HEK293 (cell line): ENCODE results near the gene CORT.

Experiments
- CTCF ChIA-PET: fragments of 350-600 bp; formaldehyde crosslinking; extraction: SDS; loops from one replicate; lab custom pipeline; 2021; ENCODE audit warnings: antibody characterized with exemption; lab: Yijun Ruan, JAX
- POLR2A ChIA-PET: fragments of 300-600 bp; formaldehyde crosslinking; extraction: SDS; loops from one replicate; lab custom pipeline; 2020; ENCODE audit warnings: antibody characterized with exemption, inconsistent platforms; lab: Yijun Ruan, JAX
- H3K27ac ChIP-seq: fragments of 200-500 bp; sonication (Bioruptor generic); 2 replicates; pipeline ENCODE4 v1.5.1; 2014; ENCODE audit warnings: low read depth, low read length, control low read depth, inconsistent platforms; ENCODE audit errors: extremely low read depth
- H3K36me3 ChIP-seq, 2 experiments: fragments of 200-500 bp in 1 of 2; sonication (Bioruptor generic) in 1 of 2; 1 replicate in 1 of 2; 2 replicates in 1 of 2; pipeline ENCODE4 v1.5.1; 2014 to 2017; ENCODE audit warnings: inconsistent platforms in 2 of 2, low read length in 2 of 2; ENCODE audit not compliant: control insufficient read depth in 2 of 2, insufficient read depth in 1 of 2
- H3K4me1 ChIP-seq: fragments of 200-500 bp; sonication (Bioruptor generic); 2 replicates; pipeline ENCODE4 v1.5.1; 2014; ENCODE audit warnings: mild to moderate bottlenecking, low read length, inconsistent platforms; ENCODE audit not compliant: control insufficient read depth, insufficient read depth
- H3K4me3 ChIP-seq: 2 replicates; pipeline ENCODE4 v1.5.1; 2011; ENCODE audit warnings: low read depth, mild to moderate bottlenecking, control low read depth, low read length, moderate library complexity
- H3K9me3 ChIP-seq: fragments of 200-500 bp; sonication (Bioruptor generic); 2 replicates; pipeline ENCODE4 v1.5.1; 2014; ENCODE audit warnings: low read depth, low read length, inconsistent platforms; ENCODE audit not compliant: control insufficient read depth, insufficient read depth
- GLI2 ChIP-seq: fragments of 450-650 bp; formaldehyde crosslinking; IDR thresholded peaks from 2 replicates; pipeline ENCODE4; 2017; ENCODE audit warnings: missing biosample characterization, missing genetic modification characterization, low read depth, borderline replicate concordance
- GLIS2 ChIP-seq: fragments of 450-650 bp; formaldehyde crosslinking; IDR thresholded peaks from 2 replicates; pipeline ENCODE4 v1.5.1; 2016; ENCODE audit warnings: missing biosample characterization, missing genetic modification characterization
- SP2 ChIP-seq: fragments of 450-650 bp; formaldehyde crosslinking; IDR thresholded peaks from 2 replicates; pipeline ENCODE4 v1.5.1; 2016; ENCODE audit warnings: missing biosample characterization, missing genetic modification characterization
- YY1 ChIP-seq: fragments of 450-650 bp; formaldehyde crosslinking; IDR thresholded peaks from 2 replicates; pipeline ENCODE4 v1.5.1; 2018; ENCODE audit warnings: missing biosample characterization, missing genetic modification characterization
- ZBTB20 ChIP-seq: fragments of 450-650 bp; formaldehyde crosslinking; IDR thresholded peaks from 2 replicates; pipeline ENCODE4 v1.5.1; 2016; ENCODE audit warnings: missing biosample characterization, missing genetic modification characterization
- ZFP3 ChIP-seq: fragments of 450-650 bp; formaldehyde crosslinking; IDR thresholded peaks from 2 replicates; pipeline ENCODE4 v1.5.1; 2016; ENCODE audit warnings: low read depth, missing biosample characterization, missing genetic modification characterization
- ZNF184 ChIP-seq: fragments of 450-650 bp; IDR thresholded peaks from 2 replicates; pipeline ENCODE4 v1.5.1; 2018; ENCODE audit warnings: missing biosample characterization, mild to moderate bottlenecking, missing genetic modification characterization
- ZNF23 ChIP-seq: fragments of 450-650 bp; formaldehyde crosslinking; IDR thresholded peaks from 2 replicates; pipeline ENCODE4 v1.5.1; 2016; ENCODE audit warnings: missing biosample characterization, missing genetic modification characterization, borderline replicate concordance
- ZNF274 ChIP-seq, 2 experiments: fragments of 200-500 bp in 1 of 2; fragments of 450-650 bp in 1 of 2; sonication (Bioruptor generic) in 1 of 2; formaldehyde crosslinking in 1 of 2; IDR thresholded peaks; 2 replicates each; pipeline versions ENCODE4 v1.5.1 to v1.6.1; 2014 to 2016; ENCODE audit warnings: borderline replicate concordance in 1 of 2, inconsistent platforms in 1 of 2, low read length in 1 of 2, missing biosample characterization in 1 of 2, missing genetic modification characterization in 1 of 2
- ZNF510 ChIP-seq: fragments of 450-650 bp; formaldehyde crosslinking; IDR thresholded peaks from 2 replicates; pipeline ENCODE4 v1.5.1; 2018; ENCODE audit warnings: mild to moderate bottlenecking, missing genetic modification characterization, missing biosample characterization; ENCODE audit not compliant: insufficient replicate concordance
- ZNF623 ChIP-seq: fragments of 450-650 bp; formaldehyde crosslinking; IDR thresholded peaks from 2 replicates; pipeline ENCODE4 v1.5.1; 2016; ENCODE audit warnings: missing biosample characterization, missing genetic modification characterization
- ZNF654 ChIP-seq: fragments of 450-650 bp; formaldehyde crosslinking; IDR thresholded peaks from 2 replicates; pipeline ENCODE4 v1.5.1; 2016; ENCODE audit warnings: low read depth, missing biosample characterization, missing genetic modification characterization
- ZNF768 ChIP-seq: fragments of 450-650 bp; formaldehyde crosslinking; IDR thresholded peaks from 2 replicates; pipeline ENCODE4 v1.5.1; 2018; ENCODE audit warnings: missing biosample characterization, mild to moderate bottlenecking, missing genetic modification characterization
- TF ChIP-seq, protein P1 (sequence below): fragments of 450-650 bp; formaldehyde crosslinking; IDR thresholded peaks from 2 replicates; pipeline ENCODE4 v1.5.1; 2016; ENCODE audit warnings: missing biosample characterization, missing genetic modification characterization
- TF ChIP-seq, protein P2 (sequence below): fragments of 450-650 bp; IDR thresholded peaks from 2 replicates; pipeline ENCODE4 v1.5.1; 2018; ENCODE audit warnings: missing biosample characterization, mild to moderate bottlenecking, missing genetic modification characterization
- TF ChIP-seq, protein P3 (sequence below): fragments of 450-650 bp; formaldehyde crosslinking; IDR thresholded peaks from 2 replicates; pipeline ENCODE4 v1.5.1; 2017; ENCODE audit warnings: missing biosample characterization, missing genetic modification characterization
- TF ChIP-seq, protein P4 (sequence below): sonication (generic); formaldehyde crosslinking; IDR thresholded peaks from 2 replicates; pipeline ENCODE4 v1.8.1; 2022; ENCODE audit warnings: mild to moderate bottlenecking, moderate library complexity, missing genetic modification reagents
- TF ChIP-seq, protein P5 (sequence below): fragments of 450-650 bp; formaldehyde crosslinking; IDR thresholded peaks from 2 replicates; pipeline ENCODE4 v1.5.1; 2016; ENCODE audit warnings: missing biosample characterization, missing genetic modification characterization
- TF ChIP-seq, protein P6 (sequence below): fragments of 450-650 bp; formaldehyde crosslinking; IDR thresholded peaks from 2 replicates; pipeline ENCODE4 v1.5.1; 2017; ENCODE audit warnings: missing biosample characterization, missing genetic modification characterization

CORT gene

DNA sequence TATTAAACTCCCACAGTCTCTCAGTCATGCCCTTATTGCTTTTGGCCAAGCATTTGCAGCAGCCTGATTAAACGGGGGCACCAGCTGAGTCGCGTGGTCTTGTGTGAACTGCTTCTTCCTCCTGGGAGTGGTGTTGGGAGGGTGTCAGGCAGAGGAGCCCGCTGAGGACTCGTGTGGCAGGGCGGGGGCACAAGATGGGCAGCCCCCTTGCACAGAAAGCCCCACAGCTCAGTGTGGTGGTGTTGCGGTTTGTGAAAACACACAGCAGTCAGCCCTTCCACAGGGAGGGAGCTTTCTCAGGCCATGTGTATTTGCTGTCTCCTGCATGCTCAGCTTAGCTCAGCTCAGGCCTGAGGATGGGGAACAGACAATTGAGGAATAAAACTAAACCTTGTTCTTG is 47.3 kb downstream of the CORT start:
- POLR2A ChIA-PET, result interaction anchor here (0.8 kb wide), 1 partner anchor 82 kb away, joined by 3 read pairs; no protein-coding TSS in a partner anchor
- TF ChIP-seq ZFP3 (tag by site-specific recombination) (no peak), ZBTB20 (tag by site-specific recombination) (no peak), SP2 (tag by site-specific recombination) (no peak), ZNF274 (IDR thresholded peaks at IDR 0.05; ENCODE audit: low read length) (no peak), ZNF274 (tag by site-specific recombination; IDR thresholded peaks at IDR 0.05; ENCODE audit: borderline replicate concordance) (no peak), GLI2 (no peak), YY1 (no peak), ZNF510 (tag by site-specific recombination) (no peak), ZNF768 (tag by site-specific recombination) (no peak), GLIS2 (tag by site-specific recombination) (no peak), ZNF184 (no peak), ZNF23 (tag by site-specific recombination) (no peak), ZNF623 (no peak), ZNF654 (tag by site-specific recombination) (no peak)
- TF ChIP-seq, protein P1, sequence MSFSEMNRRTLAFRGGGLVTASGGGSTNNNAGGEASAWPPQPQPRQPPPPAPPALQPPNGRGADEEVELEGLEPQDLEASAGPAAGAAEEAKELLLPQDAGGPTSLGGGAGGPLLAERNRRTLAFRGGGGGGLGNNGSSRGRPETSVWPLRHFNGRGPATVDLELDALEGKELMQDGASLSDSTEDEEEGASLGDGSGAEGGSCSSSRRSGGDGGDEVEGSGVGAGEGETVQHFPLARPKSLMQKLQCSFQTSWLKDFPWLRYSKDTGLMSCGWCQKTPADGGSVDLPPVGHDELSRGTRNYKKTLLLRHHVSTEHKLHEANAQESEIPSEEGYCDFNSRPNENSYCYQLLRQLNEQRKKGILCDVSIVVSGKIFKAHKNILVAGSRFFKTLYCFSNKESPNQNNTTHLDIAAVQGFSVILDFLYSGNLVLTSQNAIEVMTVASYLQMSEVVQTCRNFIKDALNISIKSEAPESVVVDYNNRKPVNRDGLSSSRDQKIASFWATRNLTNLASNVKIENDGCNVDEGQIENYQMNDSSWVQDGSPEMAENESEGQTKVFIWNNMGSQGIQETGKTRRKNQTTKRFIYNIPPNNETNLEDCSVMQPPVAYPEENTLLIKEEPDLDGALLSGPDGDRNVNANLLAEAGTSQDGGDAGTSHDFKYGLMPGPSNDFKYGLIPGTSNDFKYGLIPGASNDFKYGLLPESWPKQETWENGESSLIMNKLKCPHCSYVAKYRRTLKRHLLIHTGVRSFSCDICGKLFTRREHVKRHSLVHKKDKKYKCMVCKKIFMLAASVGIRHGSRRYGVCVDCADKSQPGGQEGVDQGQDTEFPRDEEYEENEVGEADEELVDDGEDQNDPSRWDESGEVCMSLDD, result no peak
- TF ChIP-seq, protein P2, sequence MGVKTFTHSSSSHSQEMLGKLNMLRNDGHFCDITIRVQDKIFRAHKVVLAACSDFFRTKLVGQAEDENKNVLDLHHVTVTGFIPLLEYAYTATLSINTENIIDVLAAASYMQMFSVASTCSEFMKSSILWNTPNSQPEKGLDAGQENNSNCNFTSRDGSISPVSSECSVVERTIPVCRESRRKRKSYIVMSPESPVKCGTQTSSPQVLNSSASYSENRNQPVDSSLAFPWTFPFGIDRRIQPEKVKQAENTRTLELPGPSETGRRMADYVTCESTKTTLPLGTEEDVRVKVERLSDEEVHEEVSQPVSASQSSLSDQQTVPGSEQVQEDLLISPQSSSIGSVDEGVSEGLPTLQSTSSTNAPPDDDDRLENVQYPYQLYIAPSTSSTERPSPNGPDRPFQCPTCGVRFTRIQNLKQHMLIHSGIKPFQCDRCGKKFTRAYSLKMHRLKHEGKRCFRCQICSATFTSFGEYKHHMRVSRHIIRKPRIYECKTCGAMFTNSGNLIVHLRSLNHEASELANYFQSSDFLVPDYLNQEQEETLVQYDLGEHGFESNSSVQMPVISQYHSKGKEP, result no peak
- TF ChIP-seq, protein P3, sequence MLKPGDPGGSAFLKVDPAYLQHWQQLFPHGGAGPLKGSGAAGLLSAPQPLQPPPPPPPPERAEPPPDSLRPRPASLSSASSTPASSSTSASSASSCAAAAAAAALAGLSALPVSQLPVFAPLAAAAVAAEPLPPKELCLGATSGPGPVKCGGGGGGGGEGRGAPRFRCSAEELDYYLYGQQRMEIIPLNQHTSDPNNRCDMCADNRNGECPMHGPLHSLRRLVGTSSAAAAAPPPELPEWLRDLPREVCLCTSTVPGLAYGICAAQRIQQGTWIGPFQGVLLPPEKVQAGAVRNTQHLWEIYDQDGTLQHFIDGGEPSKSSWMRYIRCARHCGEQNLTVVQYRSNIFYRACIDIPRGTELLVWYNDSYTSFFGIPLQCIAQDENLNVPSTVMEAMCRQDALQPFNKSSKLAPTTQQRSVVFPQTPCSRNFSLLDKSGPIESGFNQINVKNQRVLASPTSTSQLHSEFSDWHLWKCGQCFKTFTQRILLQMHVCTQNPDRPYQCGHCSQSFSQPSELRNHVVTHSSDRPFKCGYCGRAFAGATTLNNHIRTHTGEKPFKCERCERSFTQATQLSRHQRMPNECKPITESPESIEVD (tag by site-specific recombination), result no peak
- TF ChIP-seq, protein P4, sequence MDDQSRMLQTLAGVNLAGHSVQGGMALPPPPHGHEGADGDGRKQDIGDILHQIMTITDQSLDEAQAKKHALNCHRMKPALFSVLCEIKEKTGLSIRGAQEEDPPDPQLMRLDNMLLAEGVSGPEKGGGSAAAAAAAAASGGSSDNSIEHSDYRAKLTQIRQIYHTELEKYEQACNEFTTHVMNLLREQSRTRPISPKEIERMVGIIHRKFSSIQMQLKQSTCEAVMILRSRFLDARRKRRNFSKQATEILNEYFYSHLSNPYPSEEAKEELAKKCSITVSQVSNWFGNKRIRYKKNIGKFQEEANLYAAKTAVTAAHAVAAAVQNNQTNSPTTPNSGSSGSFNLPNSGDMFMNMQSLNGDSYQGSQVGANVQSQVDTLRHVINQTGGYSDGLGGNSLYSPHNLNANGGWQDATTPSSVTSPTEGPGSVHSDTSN (CRISPR knock-in tag), result no peak
- TF ChIP-seq, protein P5, sequence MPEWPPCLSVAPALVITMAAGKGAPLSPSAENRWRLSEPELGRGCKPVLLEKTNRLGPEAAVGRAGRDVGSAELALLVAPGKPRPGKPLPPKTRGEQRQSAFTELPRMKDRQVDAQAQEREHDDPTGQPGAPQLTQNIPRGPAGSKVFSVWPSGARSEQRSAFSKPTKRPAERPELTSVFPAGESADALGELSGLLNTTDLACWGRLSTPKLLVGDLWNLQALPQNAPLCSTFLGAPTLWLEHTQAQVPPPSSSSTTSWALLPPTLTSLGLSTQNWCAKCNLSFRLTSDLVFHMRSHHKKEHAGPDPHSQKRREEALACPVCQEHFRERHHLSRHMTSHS (tag by site-specific recombination), result no peak
- TF ChIP-seq, protein P6, sequence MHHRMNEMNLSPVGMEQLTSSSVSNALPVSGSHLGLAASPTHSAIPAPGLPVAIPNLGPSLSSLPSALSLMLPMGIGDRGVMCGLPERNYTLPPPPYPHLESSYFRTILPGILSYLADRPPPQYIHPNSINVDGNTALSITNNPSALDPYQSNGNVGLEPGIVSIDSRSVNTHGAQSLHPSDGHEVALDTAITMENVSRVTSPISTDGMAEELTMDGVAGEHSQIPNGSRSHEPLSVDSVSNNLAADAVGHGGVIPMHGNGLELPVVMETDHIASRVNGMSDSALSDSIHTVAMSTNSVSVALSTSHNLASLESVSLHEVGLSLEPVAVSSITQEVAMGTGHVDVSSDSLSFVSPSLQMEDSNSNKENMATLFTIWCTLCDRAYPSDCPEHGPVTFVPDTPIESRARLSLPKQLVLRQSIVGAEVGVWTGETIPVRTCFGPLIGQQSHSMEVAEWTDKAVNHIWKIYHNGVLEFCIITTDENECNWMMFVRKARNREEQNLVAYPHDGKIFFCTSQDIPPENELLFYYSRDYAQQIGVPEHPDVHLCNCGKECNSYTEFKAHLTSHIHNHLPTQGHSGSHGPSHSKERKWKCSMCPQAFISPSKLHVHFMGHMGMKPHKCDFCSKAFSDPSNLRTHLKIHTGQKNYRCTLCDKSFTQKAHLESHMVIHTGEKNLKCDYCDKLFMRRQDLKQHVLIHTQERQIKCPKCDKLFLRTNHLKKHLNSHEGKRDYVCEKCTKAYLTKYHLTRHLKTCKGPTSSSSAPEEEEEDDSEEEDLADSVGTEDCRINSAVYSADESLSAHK (tag by site-specific recombination), result no peak

More for the DNA sequence above, 47.3 kb downstream of the CORT start:
- H3K4me3 ChIP-seq, result no peak overlapping the region
- no peak overlapping the region for H3K27ac ChIP-seq
- CTCF ChIA-PET, result interaction anchor here (0.7 to 9.8 kb wide), 4 partner anchors 11 to 287 kb away, joined by 3 to 148 read pairs (median 50); partner anchors contain the start of gene CENPS
- H3K9me3 ChIP-seq, result no peaks in the 10 kb centered on the region
- H3K4me1 ChIP-seq, result no peaks in the 10 kb centered on the region
- peaks cover 0 to 25% of the 10 kb centered on the region in 2 experiments; a peak in 1 of 3 replicates for H3K36me3 ChIP-seq
